Activated CD4-positive, alpha-beta memory T cell treated with anti-CD3 and anti-CD28 coated beads for 36 hours (primary cell): Measurements from ENCODE around the gene PRDM16. TPM values are rescaled to one million over a fixed set of nuclear protein-coding genes. Genes with fewer than 3 reads are reported as not detected.

Experiments used
- CTCF ChIA-PET: fragments of 350-600 bp; sonication (Branson Sonifier 250); formaldehyde crosslinking; loops from one replicate; lab custom pipeline; 2021; ENCODE audit warnings: antibody characterized with exemption, inconsistent platforms; lab: Charles Lee
- POLR2A ChIA-PET: fragments of 350-600 bp; sonication (Branson Sonifier 250); formaldehyde crosslinking; loops from one replicate; lab custom pipeline; 2021; ENCODE audit warnings: antibody characterized with exemption; lab: Charles Lee
- DNase-seq: peaks from one replicate; pipeline ENCODE4 v3.0.0-alpha.2; 2020
- H3K27ac Mint-ChIP-seq: one replicate; pipeline ENCODE4 v1.8.0; 2021; ENCODE audit warnings: mixed read lengths
- H3K27me3 Mint-ChIP-seq: one replicate; pipeline ENCODE4 v1.8.0; 2021; ENCODE audit warnings: mixed read lengths
- H3K36me3 Mint-ChIP-seq: one replicate; pipeline ENCODE4 v1.8.0; 2021; ENCODE audit warnings: mixed read lengths
- H3K4me1 Mint-ChIP-seq: one replicate; pipeline ENCODE4 v1.8.0; 2021; ENCODE audit warnings: low read depth, mixed read lengths
- H3K4me3 Mint-ChIP-seq: one replicate; pipeline ENCODE4 v1.8.0; 2021; ENCODE audit warnings: mild to moderate bottlenecking, mixed read lengths
- H3K9me3 Mint-ChIP-seq: one replicate; pipeline ENCODE4 v1.8.0; 2021; ENCODE audit warnings: mixed read lengths
- intact Hi-C: fragments of 100-400 bp; cut with micrococcal nuclease; formaldehyde crosslinking; loops from one replicate; pipeline ENCODE4 v1.15.1; 2023
- total RNA-seq, 2 experiments: library from RNA; stranded (reverse); gene quantifications; one replicate each; pipeline ENCODE4 v1.2.3, GENCODE V29; 2021

PRDM16 gene
- total RNA-seq, 2 experiments from 2014 or later: not detected

DNA sequence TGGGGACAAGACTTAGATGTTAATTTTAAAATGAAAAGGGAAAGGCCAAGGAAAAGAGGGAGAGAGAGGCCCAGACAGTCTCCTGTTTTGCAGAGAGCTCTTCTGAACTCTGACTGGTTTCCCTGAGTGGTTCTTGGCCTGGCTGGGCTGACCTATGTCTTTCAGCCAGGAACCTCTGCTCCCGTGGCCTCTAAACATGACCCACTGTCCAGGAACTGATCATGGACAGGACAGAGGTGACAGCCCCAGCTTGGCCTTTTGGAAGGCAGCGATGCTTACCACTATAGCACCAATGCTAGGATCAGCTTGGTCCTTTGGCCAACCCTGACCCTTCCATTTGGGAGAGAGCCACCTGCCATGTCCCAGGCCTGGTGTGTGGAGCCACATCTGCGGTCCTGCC lies 55.2 kb downstream of the PRDM16 start:
- Mint-ChIP-seq H3K36me3 (no peaks in the 10 kb centered on the region), H3K4me3 (no peak overlapping the region), H3K27me3 (no peaks in the 10 kb centered on the region), H3K27ac (no peak overlapping the region), H3K4me1 (no peaks in the 10 kb centered on the region), H3K9me3 (no peaks in the 10 kb centered on the region)
- CTCF ChIA-PET: no interaction called here
- no peak for DNase-seq
- intact Hi-C loops: no loop called here
- POLR2A ChIA-PET: no interaction called here

- POLR2A ChIA-PET: no interaction called here
- no peak overlapping the region for H3K4me3 Mint-ChIP-seq
- H3K36me3 Mint-ChIP-seq: no peaks in the 10 kb centered on the region
- H3K27ac Mint-ChIP-seq: no peak overlapping the region
- no peaks in the 10 kb centered on the region for H3K27me3 Mint-ChIP-seq
- intact Hi-C loops: no loop called here
- DNase-seq: no peak
- no peaks in the 10 kb centered on the region for H3K9me3 Mint-ChIP-seq
- H3K4me1 Mint-ChIP-seq: no peaks in the 10 kb centered on the region
- CTCF ChIA-PET: no interaction called here
These were observed 56.1 kb downstream of the PRDM16 start for GRCh38 chr1:3125078-3125477.

DNA sequence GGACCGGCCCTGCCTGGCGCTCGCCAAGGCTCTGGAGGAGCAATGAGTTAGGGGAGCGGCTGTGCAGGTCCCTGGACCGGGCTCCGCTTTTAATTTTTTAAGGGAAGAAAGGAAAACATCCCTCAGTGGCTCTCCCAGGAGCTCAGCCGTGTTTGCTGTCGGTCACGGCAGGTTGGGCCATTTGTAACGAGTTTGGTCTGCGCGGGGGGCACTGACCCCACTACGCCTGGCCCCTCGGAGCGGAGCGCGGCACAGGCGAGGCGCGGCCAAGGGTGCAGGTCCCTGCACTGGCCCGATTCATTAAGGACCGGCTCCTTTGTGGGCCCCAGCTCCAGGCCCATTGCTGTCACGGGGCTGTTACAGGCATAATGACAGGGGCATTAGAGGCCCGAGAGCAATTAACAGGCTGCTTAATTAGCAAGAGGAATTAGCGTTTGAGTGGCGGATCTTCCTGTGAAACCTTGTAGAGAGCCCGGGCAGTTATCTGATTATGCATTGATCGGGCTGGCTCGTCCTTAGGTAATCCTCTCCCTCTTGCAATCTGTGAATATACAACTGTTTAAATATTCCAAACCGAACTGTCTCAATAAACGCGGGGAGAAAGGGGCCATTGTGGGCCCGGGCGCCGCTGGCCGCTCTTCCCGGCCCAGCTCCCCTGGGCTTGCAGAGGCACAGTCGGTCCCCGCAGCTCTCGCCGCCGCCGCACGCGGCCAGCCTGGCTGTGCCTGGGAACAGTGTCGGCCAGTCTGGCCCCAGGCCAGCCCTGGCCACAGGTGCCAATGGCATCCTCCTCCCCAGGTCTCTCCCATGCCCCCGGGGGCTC lies 56.8 kb downstream of the PRDM16 start:
- Mint-ChIP-seq H3K4me1 (no peaks in the 10 kb centered on the region), H3K9me3 (no peaks in the 10 kb centered on the region), H3K27ac (no peak overlapping the region), H3K36me3 (no peaks in the 10 kb centered on the region), H3K27me3 (no peaks in the 10 kb centered on the region), H3K4me3 (no peak overlapping the region)
- ChIA-PET POLR2A (no interaction called here), CTCF (no interaction called here)
- intact Hi-C loops: no loop called here
- no peak for DNase-seq

DNA sequence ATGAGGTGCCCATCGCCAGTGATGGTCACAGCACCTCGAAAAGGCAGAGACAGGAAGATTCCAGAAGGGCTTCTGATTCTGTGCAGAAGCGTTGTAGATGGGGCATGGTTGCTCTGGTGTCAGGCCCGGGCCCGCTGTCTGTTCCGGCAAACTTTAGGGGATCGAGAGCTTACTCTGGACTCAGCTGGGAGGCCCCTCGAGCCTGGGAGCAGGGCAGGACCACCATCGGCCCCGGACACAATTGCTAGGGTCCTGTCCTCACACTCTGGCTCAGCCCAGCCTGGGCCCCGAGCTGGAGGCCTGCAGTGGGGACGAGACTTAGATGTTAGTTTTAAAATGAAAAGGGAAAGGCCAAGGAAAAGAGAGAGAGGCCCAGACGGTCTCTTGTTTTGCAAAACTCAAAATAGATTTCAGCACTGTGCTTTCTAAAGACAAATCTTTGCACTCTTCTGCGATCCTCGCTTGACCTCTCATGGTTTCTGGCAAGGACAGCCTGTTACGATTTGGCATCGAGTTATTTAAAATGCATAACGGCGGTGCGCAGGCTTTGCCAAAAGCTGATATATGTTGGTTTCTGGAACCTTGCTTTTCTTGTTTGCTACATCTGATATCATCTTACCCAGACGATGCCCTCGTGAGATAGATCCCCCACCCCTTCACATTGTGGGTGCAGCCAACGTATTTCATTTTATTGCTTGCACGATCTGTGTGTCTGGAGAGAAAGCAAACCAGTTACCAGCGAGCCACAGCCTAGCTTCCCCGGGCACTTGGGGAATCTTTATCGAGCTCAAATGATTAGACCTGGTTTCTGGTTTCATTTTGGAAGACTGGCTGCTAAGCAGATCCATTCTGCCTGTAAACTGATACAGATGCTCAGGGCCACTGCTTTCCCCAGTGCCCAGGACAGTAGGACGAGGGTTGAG lies 58.0 kb downstream of the PRDM16 start:
- ChIA-PET CTCF (no interaction called here), POLR2A (no interaction called here)
- H3K4me3 Mint-ChIP-seq: no peak overlapping the region
- no peaks in the 10 kb centered on the region for H3K4me1 Mint-ChIP-seq
- intact Hi-C loops: no loop called here
- H3K9me3 Mint-ChIP-seq: no peaks in the 10 kb centered on the region
- H3K36me3 Mint-ChIP-seq: no peaks in the 10 kb centered on the region
- H3K27ac Mint-ChIP-seq: no peak overlapping the region
- no peak for DNase-seq
- no peaks in the 10 kb centered on the region for H3K27me3 Mint-ChIP-seq

GRCh38 chr1:3127738-3128137 lies 58.7 kb downstream of the PRDM16 start:
- ChIA-PET POLR2A (no interaction called here), CTCF (no interaction called here)
- DNase-seq: no peak
- Mint-ChIP-seq H3K9me3 (no peaks in the 10 kb centered on the region), H3K4me3 (no peak overlapping the region), H3K4me1 (no peaks in the 10 kb centered on the region), H3K36me3 (no peaks in the 10 kb centered on the region), H3K27me3 (no peaks in the 10 kb centered on the region), H3K27ac (no peak overlapping the region)
- intact Hi-C loops: no loop called here

GRCh38 chr1:3128431-3129132 lies 59.6 kb downstream of the PRDM16 start:
- CTCF ChIA-PET: no interaction called here
- intact Hi-C loops: no loop called here
- no peak overlapping the region for H3K27ac Mint-ChIP-seq
- POLR2A ChIA-PET: no interaction called here
- DNase-seq: no peak
- no peaks in the 10 kb centered on the region for H3K4me1 Mint-ChIP-seq
- no peaks in the 10 kb centered on the region for H3K27me3 Mint-ChIP-seq
- no peaks in the 10 kb centered on the region for H3K36me3 Mint-ChIP-seq
- no peak overlapping the region for H3K4me3 Mint-ChIP-seq
- no peaks in the 10 kb centered on the region for H3K9me3 Mint-ChIP-seq

GRCh38 chr1:3129133-3129490 lies 60.1 kb downstream of the PRDM16 start:
- Mint-ChIP-seq H3K27ac (no peak overlapping the region), H3K27me3 (no peaks in the 10 kb centered on the region), H3K36me3 (no peaks in the 10 kb centered on the region), H3K9me3 (no peaks in the 10 kb centered on the region), H3K4me1 (no peaks in the 10 kb centered on the region), H3K4me3 (no peak overlapping the region)
- no peak for DNase-seq
- ChIA-PET POLR2A (no interaction called here), CTCF (no interaction called here)
- intact Hi-C loops: no loop called here

DNA sequence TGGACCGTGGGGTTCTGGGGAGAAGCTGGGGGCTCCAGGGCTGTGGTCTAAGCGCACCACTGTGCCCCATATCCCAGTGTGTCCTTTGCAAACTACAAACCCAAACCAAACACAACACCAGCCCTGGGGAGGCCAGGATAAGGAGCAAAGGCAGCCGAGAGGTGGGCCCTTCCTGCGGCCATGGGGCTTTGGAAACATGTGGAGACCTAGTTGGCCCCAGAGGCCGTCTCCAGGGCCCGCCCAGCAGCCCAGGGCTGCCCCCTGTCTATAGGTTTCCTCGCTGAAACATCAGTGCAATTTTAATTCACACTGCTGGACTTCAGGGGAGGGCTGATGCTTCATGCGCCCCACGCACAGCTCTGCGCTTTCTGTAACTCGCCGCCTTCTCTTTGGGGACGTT lies 61.3 kb downstream of the PRDM16 start:
- Mint-ChIP-seq H3K4me1 (no peaks in the 10 kb centered on the region), H3K4me3 (no peak overlapping the region), H3K9me3 (no peaks in the 10 kb centered on the region), H3K36me3 (no peaks in the 10 kb centered on the region), H3K27me3 (no peaks in the 10 kb centered on the region), H3K27ac (no peak overlapping the region)
- CTCF ChIA-PET: interaction anchor here (1.1 kb wide), 1 partner anchor 117 kb away, joined by 3 read pairs; no protein-coding TSS in a partner anchor
- no peak for DNase-seq
- POLR2A ChIA-PET: no interaction called here
- intact Hi-C loops: no loop called here

DNA sequence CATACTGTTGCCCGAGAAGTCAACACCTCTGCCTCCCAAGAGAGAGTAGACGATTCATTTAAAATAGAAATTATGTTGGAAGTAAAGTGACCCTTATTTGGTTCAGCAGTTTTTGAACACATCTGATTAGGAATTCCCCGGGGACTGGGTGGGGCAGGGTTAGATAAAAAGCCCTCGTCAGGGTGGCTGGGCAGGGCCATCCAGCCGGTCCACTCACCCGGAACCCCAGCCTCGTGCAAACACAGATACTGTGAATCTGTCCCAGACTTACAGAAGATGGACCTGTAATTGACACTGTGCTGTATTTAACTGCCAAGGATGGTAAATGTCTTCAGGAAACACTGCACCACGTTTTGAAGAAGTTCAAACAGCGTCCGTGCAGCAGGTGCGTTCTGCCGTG lies 63.7 kb downstream of the PRDM16 start:
- H3K4me1 Mint-ChIP-seq: no peaks in the 10 kb centered on the region
- no peak overlapping the region for H3K4me3 Mint-ChIP-seq
- H3K36me3 Mint-ChIP-seq: no peaks in the 10 kb centered on the region
- H3K27me3 Mint-ChIP-seq: peaks cover 1% of the 10 kb centered on the region
- no peaks in the 10 kb centered on the region for H3K9me3 Mint-ChIP-seq
- no peak for DNase-seq
- intact Hi-C loops: no loop called here
- no peak overlapping the region for H3K27ac Mint-ChIP-seq
- CTCF ChIA-PET: no interaction called here
- POLR2A ChIA-PET: no interaction called here

DNA sequence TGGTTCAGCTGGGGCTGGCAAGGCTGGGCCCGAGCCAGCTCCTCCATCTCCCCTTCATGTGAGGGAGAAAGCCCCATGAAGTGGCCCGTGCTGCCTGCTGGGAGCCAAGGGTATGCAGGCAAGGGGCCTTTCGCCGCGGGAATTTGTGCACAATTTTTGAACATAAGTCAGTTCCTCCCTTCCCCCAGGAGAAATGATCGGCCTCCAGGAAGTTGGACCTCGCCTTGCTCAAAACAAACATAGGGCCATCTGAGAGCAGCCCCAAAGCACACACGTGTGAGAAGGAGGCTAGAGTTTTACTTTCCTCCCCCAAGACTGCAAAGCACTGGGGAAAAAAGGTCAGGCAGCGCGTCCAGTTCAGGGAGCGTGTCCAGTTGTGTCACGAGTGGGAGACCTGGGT lies 64.7 kb downstream of the PRDM16 start:
- H3K27ac Mint-ChIP-seq: no peak overlapping the region

DNA sequence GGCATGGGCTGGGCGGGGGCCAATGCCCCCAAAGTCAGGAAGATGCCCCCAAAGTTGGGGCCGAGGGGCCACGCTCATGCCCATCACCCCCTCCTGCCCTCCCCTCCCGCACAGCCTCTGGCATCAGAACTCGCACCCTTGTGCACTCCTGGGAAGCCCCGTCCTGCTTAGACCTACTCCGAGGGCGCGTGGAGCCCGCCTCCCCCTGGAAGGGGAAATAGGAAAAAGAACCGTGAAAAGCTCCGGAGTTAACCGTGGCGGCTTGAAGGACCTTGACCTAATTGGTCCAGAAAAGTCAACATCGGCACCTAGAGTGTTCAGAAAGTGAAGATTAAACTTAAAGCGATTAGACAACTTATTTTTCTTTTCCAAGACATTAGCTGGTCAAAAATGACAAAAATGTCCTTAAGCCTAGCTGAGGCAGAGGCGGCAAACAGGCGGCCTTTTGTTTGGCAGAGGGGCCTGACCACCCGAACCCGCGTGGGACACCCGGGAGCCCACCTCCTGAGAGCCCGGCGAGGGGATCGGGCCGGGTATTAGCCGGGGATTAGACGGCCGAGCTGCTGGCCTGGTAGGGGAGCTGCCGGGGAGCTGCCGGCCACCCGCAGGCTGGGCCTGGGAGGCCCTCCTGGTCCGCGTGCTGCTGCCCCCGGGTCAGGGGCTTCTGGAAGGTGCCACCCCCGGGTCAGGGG lies 65.5 kb downstream of the PRDM16 start:
- H3K36me3 Mint-ChIP-seq: no peaks in the 10 kb centered on the region
- no peak overlapping the region for H3K27ac Mint-ChIP-seq
- intact Hi-C loops: no loop called here
- no peak for DNase-seq
- ChIA-PET POLR2A (no interaction called here), CTCF (no interaction called here)
- no peaks in the 10 kb centered on the region for H3K9me3 Mint-ChIP-seq
- no peaks in the 10 kb centered on the region for H3K4me1 Mint-ChIP-seq
- peaks cover 1% of the 10 kb centered on the region for H3K27me3 Mint-ChIP-seq
- no peak overlapping the region for H3K4me3 Mint-ChIP-seq

More for the DNA sequence above, 64.7 kb downstream of the PRDM16 start:
- Mint-ChIP-seq H3K27me3 (peaks cover 1% of the 10 kb centered on the region), H3K4me1 (no peaks in the 10 kb centered on the region), H3K4me3 (no peak overlapping the region), H3K9me3 (no peaks in the 10 kb centered on the region), H3K36me3 (no peaks in the 10 kb centered on the region)
- POLR2A ChIA-PET: no interaction called here
- CTCF ChIA-PET: no interaction called here
- intact Hi-C loops: no loop called here
- no peak for DNase-seq
